Measurements from ENCODE around the gene OR6X1.
"Not testable (repeated sequence)": the region's sequence is repeated elsewhere in the genome, so short reads cannot be mapped to it uniquely, and the experiment has no call there.

Gene OR6X1

GRCh38 chr11:123712627-123713026 lies 41.7 kb downstream of the OR6X1 start:
- not testable (repeated sequence) for H3K4me3 Mint-ChIP-seq; H3K36me3 Mint-ChIP-seq (ENCODE audit: insufficient read depth); DNase-seq (ENCODE audit: low spot score in 2 of 2); H3K4me1 Mint-ChIP-seq; H3K9me3 Mint-ChIP-seq; H3K27ac Mint-ChIP-seq (ENCODE audit: low read depth); ATAC-seq (replicated peaks; ENCODE audit: extremely low read depth, poor library complexity, severe bottlenecking)
- peaks cover 60% of the 10 kb centered on the region for H3K27me3 Mint-ChIP-seq

DNA sequence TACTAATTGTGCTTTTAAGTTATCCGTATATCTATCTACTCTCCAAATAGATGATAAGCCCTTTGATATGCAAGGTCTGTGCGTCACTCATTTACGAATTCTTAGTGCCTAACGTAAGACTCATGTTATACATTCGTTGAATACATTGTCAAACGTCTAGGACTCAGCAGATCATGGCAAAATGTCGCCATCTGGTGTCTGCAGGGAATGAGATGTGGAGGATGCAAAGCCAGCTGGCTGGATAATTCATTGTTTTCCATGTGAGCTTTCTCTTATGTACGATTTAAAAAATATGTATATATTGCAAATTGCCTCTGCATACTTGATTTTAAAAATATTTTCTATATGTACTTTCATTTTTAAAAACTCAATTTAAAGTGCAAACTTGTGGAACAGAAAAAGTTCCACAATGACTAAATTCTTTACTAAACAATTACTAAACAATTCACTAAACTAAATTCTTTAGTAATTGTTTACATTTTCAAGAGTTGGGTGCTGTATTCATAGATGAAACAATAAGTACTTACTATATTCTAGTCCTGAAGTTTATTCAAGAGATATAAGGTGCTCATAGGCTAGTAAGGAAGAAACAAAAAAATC lies 46.6 kb downstream of the OR6X1 start:
- Mint-ChIP-seq H3K9me3 (no peaks in the 10 kb centered on the region), H3K27me3 (peaks cover 39% of the 10 kb centered on the region)

DNA sequence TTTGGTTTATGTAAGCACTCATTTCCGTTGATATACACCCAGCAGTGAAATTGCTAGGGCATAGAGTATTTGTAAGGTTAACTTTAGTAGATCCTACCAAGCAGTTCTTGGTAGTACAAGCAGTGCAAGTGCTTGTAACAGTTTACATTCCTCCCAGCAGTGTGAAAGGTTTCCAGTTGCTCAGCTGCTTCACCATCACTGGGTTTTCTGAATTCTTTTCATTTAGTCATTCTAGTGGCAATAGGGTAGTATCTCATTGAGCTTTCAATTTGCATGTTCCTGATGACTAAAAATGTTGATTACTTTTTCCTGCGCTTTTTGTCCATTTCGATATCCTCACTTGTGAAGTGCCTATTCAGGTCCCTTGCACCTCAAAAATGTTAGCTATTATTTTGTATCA lies 47.1 kb downstream of the OR6X1 start:
- DNase-seq (ENCODE audit: low spot score in 2 of 2) (no peak), ATAC-seq (replicated peaks; ENCODE audit: extremely low read depth, poor library complexity, severe bottlenecking) (no peak)
- peaks cover 2% of the 10 kb centered on the region for H3K36me3 Mint-ChIP-seq (ENCODE audit: insufficient read depth)
- no peak overlapping the region for H3K4me3 Mint-ChIP-seq
- H3K4me1 Mint-ChIP-seq, result no peaks in the 10 kb centered on the region
- H3K27me3 Mint-ChIP-seq, result peaks cover 39% of the 10 kb centered on the region
- H3K27ac Mint-ChIP-seq (ENCODE audit: low read depth), result no peak overlapping the region
- no peaks in the 10 kb centered on the region for H3K9me3 Mint-ChIP-seq

More for the DNA sequence above, 46.6 kb downstream of the OR6X1 start:
- peaks cover 2% of the 10 kb centered on the region for H3K36me3 Mint-ChIP-seq (ENCODE audit: insufficient read depth)
- DNase-seq (ENCODE audit: low spot score in 2 of 2) (peak in 1 of 2 donors; percentile 16), ATAC-seq (replicated peaks; ENCODE audit: extremely low read depth, poor library complexity, severe bottlenecking) (no peak)
- no peak overlapping the region for H3K27ac Mint-ChIP-seq (ENCODE audit: low read depth)
- H3K4me1 Mint-ChIP-seq, result no peaks in the 10 kb centered on the region
- no peak overlapping the region for H3K4me3 Mint-ChIP-seq

DNA sequence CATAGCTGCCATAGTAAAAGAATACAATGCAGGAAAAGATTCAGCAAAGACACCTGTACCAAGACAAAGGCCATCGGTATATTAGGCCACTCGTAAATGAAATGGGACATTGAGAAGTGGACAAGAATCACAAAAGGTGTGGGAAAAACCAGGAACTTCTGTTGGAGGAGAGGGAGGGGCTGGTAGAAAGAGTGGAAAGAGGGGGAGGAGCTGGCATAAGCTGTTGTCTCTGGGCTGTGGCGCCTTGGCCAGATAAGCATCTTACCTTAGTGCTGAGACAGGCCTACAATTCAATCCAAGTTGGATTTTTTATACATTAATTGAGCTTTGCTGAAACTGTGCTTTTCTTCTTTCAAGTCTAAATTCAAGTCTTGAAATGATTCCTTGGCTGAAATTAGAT lies 50.0 kb downstream of the OR6X1 start:
- H3K27ac Mint-ChIP-seq (ENCODE audit: low read depth), result no peak overlapping the region
- no peaks in the 10 kb centered on the region for H3K9me3 Mint-ChIP-seq
- ATAC-seq (replicated peaks; ENCODE audit: extremely low read depth, poor library complexity, severe bottlenecking) (no peak), DNase-seq (ENCODE audit: low spot score in 2 of 2) (no peak)
- no peak overlapping the region for H3K4me3 Mint-ChIP-seq
- H3K27me3 Mint-ChIP-seq, result peaks cover 36% of the 10 kb centered on the region
- H3K4me1 Mint-ChIP-seq, result no peaks in the 10 kb centered on the region
- peaks cover 2% of the 10 kb centered on the region for H3K36me3 Mint-ChIP-seq (ENCODE audit: insufficient read depth)
